Activated CD8-positive, alpha-beta T cell treated with anti-CD3 and anti-CD28 coated beads, Interleukin-2, amount 10 ng/mL, durations not matched to agents 7 days and 5 days (primary cell): ENCODE data around the gene DDX41. TPM values are rescaled to one million over a fixed set of nuclear protein-coding genes. Genes with fewer than 3 reads are reported as not detected.

Source experiments
- ATAC-seq: fragments of 150-1000 bp; cut with Tn5 transposase; one replicate; pipeline ENCODE4 v1.10.0; 2021; ENCODE audit warnings: moderate library complexity
- CTCF ChIA-PET: fragments of 350-600 bp; sonication (Branson Sonifier 250); formaldehyde crosslinking; loops from one replicate; lab custom pipeline; 2021; ENCODE audit warnings: antibody characterized with exemption; lab: Charles Lee
- POLR2A ChIA-PET: fragments of 350-600 bp; sonication (Branson Sonifier 250); formaldehyde crosslinking; loops from one replicate; lab custom pipeline; 2021; ENCODE audit warnings: antibody characterized with exemption; lab: Charles Lee
- DNase-seq: peaks from one replicate; pipeline ENCODE4 v3.0.0-alpha.2; 2020
- H3K27ac Mint-ChIP-seq: one replicate; pipeline ENCODE4 v1.8.0; 2021; ENCODE audit warnings: mild to moderate bottlenecking, mixed read lengths
- H3K27me3 Mint-ChIP-seq: one replicate; pipeline ENCODE4 v1.8.0; 2021; ENCODE audit warnings: low read depth, mixed read lengths
- H3K36me3 Mint-ChIP-seq: one replicate; pipeline ENCODE4 v1.8.0; 2021; ENCODE audit warnings: low read depth, mixed read lengths
- H3K4me1 Mint-ChIP-seq: one replicate; pipeline ENCODE4 v1.8.0; 2021; ENCODE audit warnings: low read depth, mixed read lengths
- H3K4me3 Mint-ChIP-seq: one replicate; pipeline ENCODE4 v1.8.0; 2021; ENCODE audit warnings: mild to moderate bottlenecking, mixed read lengths
- H3K9me3 Mint-ChIP-seq: one replicate; pipeline ENCODE4 v1.8.0; 2022; ENCODE audit warnings: mixed read lengths; ENCODE audit not compliant: insufficient read depth
- total RNA-seq, 2 experiments: library from RNA; stranded (reverse); gene quantifications; one replicate each; pipeline ENCODE4 v1.2.3, GENCODE V29; 2021

DDX41 gene
- total RNA-seq, 2 experiments from 2014 or later: 135 to 149 TPM

- ATAC-seq (no peak), DNase-seq (no peak)
- H3K27me3 Mint-ChIP-seq: no peaks in the 10 kb centered on the region
- no peak overlapping the region for H3K4me3 Mint-ChIP-seq
- CTCF ChIA-PET: interaction anchor here (2.0 kb wide), 1 partner anchor 22 kb away, joined by 6 read pairs; no protein-coding TSS in a partner anchor
- POLR2A ChIA-PET: interaction anchor here (0.8 to 1.0 kb wide), 2 partner anchors 15 to 53 kb away, joined by 3 read pairs; no protein-coding TSS in a partner anchor
- H3K9me3 Mint-ChIP-seq: no peaks in the 10 kb centered on the region
- peaks cover 29% of the 10 kb centered on the region for H3K36me3 Mint-ChIP-seq
- no peak overlapping the region for H3K27ac Mint-ChIP-seq
- H3K4me1 Mint-ChIP-seq: peaks cover 28% of the 10 kb centered on the region
Observed at GRCh38 chr5:177523711-177524538, 7.2 kb upstream of the DDX41 start.

GRCh38 chr5:177520916-177521513, 4.3 kb upstream of the DDX41 start:
- DNase-seq (no peak), ATAC-seq (no peak)
- H3K27me3 Mint-ChIP-seq: no peaks in the 10 kb centered on the region
- peak overlapping the region; percentile 84 for H3K27ac Mint-ChIP-seq
- peaks cover 37% of the 10 kb centered on the region for H3K36me3 Mint-ChIP-seq
- CTCF ChIA-PET: interaction anchor here (0.9 to 1.4 kb wide), 2 partner anchors 26 to 64 kb away, joined by 3 to 4 read pairs; no protein-coding TSS in a partner anchor
- no peak overlapping the region for H3K4me3 Mint-ChIP-seq
- H3K9me3 Mint-ChIP-seq: no peaks in the 10 kb centered on the region
- POLR2A ChIA-PET: no interaction called here
- H3K4me1 Mint-ChIP-seq: peaks cover 39% of the 10 kb centered on the region

GRCh38 chr5:177520271-177520670, 3.5 kb upstream of the DDX41 start:
- no peak for ATAC-seq
- no peaks in the 10 kb centered on the region for H3K9me3 Mint-ChIP-seq
- peak overlapping the region; percentile 84 for H3K27ac Mint-ChIP-seq
- DNase-seq: no peak
- H3K27me3 Mint-ChIP-seq: no peaks in the 10 kb centered on the region
- ChIA-PET CTCF (no interaction called here), POLR2A (no interaction called here)
- peaks cover 40% of the 10 kb centered on the region for H3K36me3 Mint-ChIP-seq
- peaks cover 46% of the 10 kb centered on the region for H3K4me1 Mint-ChIP-seq
- H3K4me3 Mint-ChIP-seq: no peak overlapping the region

GRCh38 chr5:177519463-177520235, 2.9 kb upstream of the DDX41 start:
- Mint-ChIP-seq H3K4me3 (no peak overlapping the region), H3K27ac (peak overlapping the region; percentile 84), H3K36me3 (peaks cover 46% of the 10 kb centered on the region), H3K4me1 (peaks cover 52% of the 10 kb centered on the region), H3K27me3 (no peaks in the 10 kb centered on the region), H3K9me3 (no peaks in the 10 kb centered on the region)
- no peak for ATAC-seq
- no peak for DNase-seq
- POLR2A ChIA-PET: no interaction called here
- CTCF ChIA-PET: no interaction called here

- Mint-ChIP-seq H3K27ac (peak overlapping the region; percentile 86), H3K27me3 (no peaks in the 10 kb centered on the region), H3K9me3 (no peaks in the 10 kb centered on the region), H3K4me3 (peak overlapping the region; percentile 89), H3K4me1 (peaks cover 42% of the 10 kb centered on the region), H3K36me3 (peaks cover 59% of the 10 kb centered on the region)
- ATAC-seq (no peak), DNase-seq (no peak)
- POLR2A ChIA-PET: interaction anchor here (0.9 to 1.5 kb wide), 2 partner anchors 12 to 111 kb away, joined by 3 to 4 read pairs; no protein-coding TSS in a partner anchor
- CTCF ChIA-PET: interaction anchor here (0.6 to 2.2 kb wide), 8 partner anchors 10 to 133 kb away, joined by 3 to 18 read pairs (median 4); partner anchors contain the start of gene PDLIM7
Observed at GRCh38 chr5:177515580-177515979, 1.2 kb downstream of the DDX41 start.

- no peak overlapping the region for H3K27ac Mint-ChIP-seq
- H3K4me1 Mint-ChIP-seq: peaks cover 37% of the 10 kb centered on the region
- POLR2A ChIA-PET: interaction anchor here (1.5 kb wide), 1 partner anchor 38 kb away, joined by 3 read pairs; no protein-coding TSS in a partner anchor
- DNase-seq (no peak), ATAC-seq (no peak)
- CTCF ChIA-PET: interaction anchor here (1.4 kb wide), 1 partner anchor 13 kb away, joined by 4 read pairs; no protein-coding TSS in a partner anchor
- peaks cover 53% of the 10 kb centered on the region for H3K36me3 Mint-ChIP-seq
- H3K27me3 Mint-ChIP-seq: no peaks in the 10 kb centered on the region
- peak overlapping the region; percentile 89 for H3K4me3 Mint-ChIP-seq
- no peaks in the 10 kb centered on the region for H3K9me3 Mint-ChIP-seq
Observed at GRCh38 chr5:177514541-177514940, 2.2 kb downstream of the DDX41 start.

- H3K27ac Mint-ChIP-seq: no peak overlapping the region
- peaks cover 53% of the 10 kb centered on the region for H3K36me3 Mint-ChIP-seq
- H3K4me3 Mint-ChIP-seq: no peak overlapping the region
Observed at GRCh38 chr5:177513500-177513899, 3.3 kb downstream of the DDX41 start.

GRCh38 chr5:177512736-177513380, 3.9 kb downstream of the DDX41 start:
- no peak overlapping the region for H3K27ac Mint-ChIP-seq
- ATAC-seq: no peak
- H3K4me3 Mint-ChIP-seq: no peak overlapping the region
- CTCF ChIA-PET: no interaction called here
- H3K4me1 Mint-ChIP-seq: peaks cover 37% of the 10 kb centered on the region
- POLR2A ChIA-PET: interaction anchor here (1.5 kb wide), 1 partner anchor 36 kb away, joined by 3 read pairs; no protein-coding TSS in a partner anchor
- peaks cover 53% of the 10 kb centered on the region for H3K36me3 Mint-ChIP-seq
- no peak for DNase-seq
- H3K9me3 Mint-ChIP-seq: no peaks in the 10 kb centered on the region
- no peaks in the 10 kb centered on the region for H3K27me3 Mint-ChIP-seq

More at GRCh38 chr5:177513500-177513899, 3.3 kb downstream of the DDX41 start:
- Mint-ChIP-seq H3K4me1 (peaks cover 37% of the 10 kb centered on the region), H3K27me3 (no peaks in the 10 kb centered on the region), H3K9me3 (no peaks in the 10 kb centered on the region)
- ATAC-seq (no peak), DNase-seq (no peak)
- CTCF ChIA-PET: interaction anchor here (1.4 kb wide), 1 partner anchor 12 kb away, joined by 4 read pairs; no protein-coding TSS in a partner anchor
- POLR2A ChIA-PET: interaction anchor here (1.5 kb wide), 1 partner anchor 36 kb away, joined by 3 read pairs; no protein-coding TSS in a partner anchor

- H3K36me3 Mint-ChIP-seq: peaks cover 53% of the 10 kb centered on the region
- no peak overlapping the region for H3K4me3 Mint-ChIP-seq
- no peak overlapping the region for H3K27ac Mint-ChIP-seq
- CTCF ChIA-PET: interaction anchor here (3.5 kb wide), 1 partner anchor 11 kb away, joined by 23 read pairs; no protein-coding TSS in a partner anchor
- no peaks in the 10 kb centered on the region for H3K9me3 Mint-ChIP-seq
- DNase-seq (no peak), ATAC-seq (no peak)
- POLR2A ChIA-PET: no interaction called here
- H3K27me3 Mint-ChIP-seq: no peaks in the 10 kb centered on the region
- peaks cover 34% of the 10 kb centered on the region for H3K4me1 Mint-ChIP-seq
Observed at GRCh38 chr5:177511796-177512675, 4.7 kb downstream of the DDX41 start.

GRCh38 chr5:177511181-177511580, 5.6 kb downstream of the DDX41 start:
- no peak overlapping the region for H3K4me3 Mint-ChIP-seq
- no peaks in the 10 kb centered on the region for H3K9me3 Mint-ChIP-seq
- ChIA-PET POLR2A (no interaction called here), CTCF (interaction anchor here (3.5 kb wide), 1 partner anchor 10 kb away, joined by 23 read pairs; no protein-coding TSS in a partner anchor)
- ATAC-seq (no peak), DNase-seq (no peak)
- H3K27me3 Mint-ChIP-seq: no peaks in the 10 kb centered on the region
- H3K4me1 Mint-ChIP-seq: peaks cover 27% of the 10 kb centered on the region
- H3K27ac Mint-ChIP-seq: no peak overlapping the region
- H3K36me3 Mint-ChIP-seq: peaks cover 47% of the 10 kb centered on the region
